HG02870 (cell line): ENCODE measurements around the gene CPLANE1.
"Not testable (repeated sequence)": the region's sequence is repeated elsewhere in the genome, so short reads cannot be mapped to it uniquely, and the experiment has no call there.

Experiments
- ATAC-seq: cut with Tn5 transposase; IDR thresholded peaks from one replicate; pipeline ENCODE4 v1.9.1; 2021; ENCODE audit warnings: mild to moderate bottlenecking, moderate library complexity; ENCODE audit not compliant: unreplicated experiment

CPLANE1 gene

DNA sequence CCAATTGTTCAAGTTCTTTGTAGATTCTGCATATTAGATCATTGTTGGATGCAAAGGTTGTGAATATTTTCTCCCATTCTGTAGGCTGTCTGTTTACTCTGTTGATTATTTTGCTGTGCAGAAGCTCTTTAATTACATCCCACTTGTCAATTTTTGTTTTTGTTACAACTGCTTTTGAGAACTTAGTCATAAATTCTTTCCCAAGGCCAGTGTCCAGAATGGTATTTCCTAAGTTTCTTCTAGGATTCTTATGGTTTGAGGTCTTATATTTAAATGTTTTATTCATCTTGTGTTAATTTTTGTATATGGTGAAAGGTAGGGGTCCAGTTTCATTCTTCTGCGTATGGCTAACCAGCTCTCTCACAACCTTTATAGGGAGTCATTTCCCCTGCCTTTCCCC, 116.5 kb downstream of the CPLANE1 start:
- ATAC-seq, result no peak

DNA sequence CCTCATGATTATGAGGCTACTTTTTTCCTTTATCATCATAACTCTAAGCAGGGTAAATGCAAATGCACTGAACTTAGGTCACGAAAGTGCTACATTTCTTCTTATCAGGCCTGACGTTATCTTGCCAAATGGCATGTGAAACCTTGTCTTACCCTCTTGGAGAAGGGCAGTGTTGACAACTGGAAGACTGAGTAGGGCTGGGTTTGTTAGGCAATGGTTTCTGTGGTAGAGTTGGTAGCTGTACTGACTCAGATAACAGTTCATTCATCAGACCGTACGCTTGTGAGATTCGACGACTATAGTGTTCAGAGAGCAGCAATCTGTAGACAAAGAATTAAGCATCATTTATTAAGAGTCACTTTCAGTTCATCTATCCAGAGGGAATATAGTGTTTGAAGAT, 127.7 kb downstream of the CPLANE1 start:
- no peak for ATAC-seq

DNA sequence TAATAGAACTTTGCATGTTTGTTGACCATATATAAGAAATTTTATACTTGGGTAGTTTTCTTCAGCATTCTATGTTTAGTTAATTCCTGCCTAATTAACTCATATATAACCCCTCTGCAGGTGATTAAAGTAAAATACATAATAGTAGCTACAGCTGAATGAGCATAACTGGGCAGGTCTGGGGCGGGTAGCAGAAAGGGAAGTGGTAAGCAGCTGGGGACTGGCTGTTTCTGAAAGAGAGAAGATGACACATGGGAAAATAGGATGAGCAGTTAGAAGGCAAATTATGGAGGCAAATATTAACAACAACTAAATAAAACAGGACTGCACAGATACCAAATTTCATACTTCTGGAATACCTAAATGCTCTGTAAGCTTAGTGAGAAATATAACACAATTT, 128.1 kb downstream of the CPLANE1 start:
- ATAC-seq, result no peak

DNA sequence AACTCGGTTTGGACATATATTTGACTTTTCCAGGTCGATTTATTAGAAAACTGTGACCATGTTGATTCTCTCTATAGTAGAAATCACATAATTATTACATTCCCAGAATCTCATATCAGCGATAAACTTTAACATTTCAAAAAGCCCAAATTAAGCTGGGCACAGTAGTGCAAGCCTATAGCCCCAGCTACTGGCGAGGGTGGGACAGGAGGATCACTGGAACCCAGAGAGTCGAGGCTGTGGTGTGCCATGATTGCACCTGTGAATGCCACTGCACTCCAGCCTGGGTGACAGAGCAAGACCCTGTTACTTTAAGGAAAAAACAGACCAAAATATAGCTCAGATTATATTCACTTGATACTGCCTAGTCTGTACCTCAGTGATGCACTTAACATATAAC, 128.9 kb downstream of the CPLANE1 start:
- no peak for ATAC-seq

DNA sequence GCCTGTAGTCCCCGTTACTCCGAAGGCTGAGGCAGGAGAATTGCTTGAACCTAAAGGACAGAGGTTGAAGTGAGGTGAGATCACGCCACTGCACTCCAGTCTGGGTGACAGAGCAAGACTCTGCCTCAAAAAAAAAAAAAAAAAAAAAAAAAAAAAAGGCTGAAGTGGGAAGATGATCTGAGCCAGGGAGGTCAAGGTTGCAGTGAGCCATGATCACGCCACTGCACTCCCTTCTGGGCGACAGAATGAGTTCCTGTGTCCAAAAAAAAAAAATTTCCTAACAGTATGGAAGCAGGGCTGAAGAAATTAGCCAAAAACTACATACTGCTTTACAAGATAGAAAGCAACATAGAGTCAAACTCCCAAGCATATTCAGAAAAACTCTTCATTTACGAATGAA, 132.8 kb downstream of the CPLANE1 start:
- no peak for ATAC-seq

DNA sequence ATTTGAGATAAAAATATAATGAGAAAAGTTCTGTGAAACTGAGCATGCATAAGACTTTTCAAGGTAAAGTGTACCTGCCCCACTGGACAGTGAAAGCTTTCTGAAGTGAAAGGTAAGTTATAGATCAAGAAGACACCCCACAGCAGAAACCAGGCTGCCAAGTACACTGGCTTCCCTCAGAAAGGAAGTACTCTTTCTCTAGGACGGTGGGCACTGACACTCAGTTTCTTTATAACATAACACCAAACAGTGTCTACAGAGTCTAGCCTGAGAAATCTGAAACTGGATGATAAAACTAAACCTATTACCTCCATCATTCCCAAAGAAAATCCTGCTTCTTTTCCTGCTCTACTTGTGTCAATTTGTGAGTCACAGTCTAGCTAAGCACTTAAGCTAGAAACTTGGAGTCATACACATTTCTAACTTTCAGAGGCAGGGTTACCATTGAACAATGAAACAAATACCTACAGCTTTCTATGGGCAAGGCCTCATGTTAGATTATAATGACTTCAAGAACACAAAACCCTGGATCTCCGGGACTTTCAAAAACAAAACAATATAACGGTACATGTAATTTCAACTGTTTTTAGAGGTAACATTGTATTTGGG, 136.7 kb downstream of the CPLANE1 start:
- no peak for ATAC-seq

DNA sequence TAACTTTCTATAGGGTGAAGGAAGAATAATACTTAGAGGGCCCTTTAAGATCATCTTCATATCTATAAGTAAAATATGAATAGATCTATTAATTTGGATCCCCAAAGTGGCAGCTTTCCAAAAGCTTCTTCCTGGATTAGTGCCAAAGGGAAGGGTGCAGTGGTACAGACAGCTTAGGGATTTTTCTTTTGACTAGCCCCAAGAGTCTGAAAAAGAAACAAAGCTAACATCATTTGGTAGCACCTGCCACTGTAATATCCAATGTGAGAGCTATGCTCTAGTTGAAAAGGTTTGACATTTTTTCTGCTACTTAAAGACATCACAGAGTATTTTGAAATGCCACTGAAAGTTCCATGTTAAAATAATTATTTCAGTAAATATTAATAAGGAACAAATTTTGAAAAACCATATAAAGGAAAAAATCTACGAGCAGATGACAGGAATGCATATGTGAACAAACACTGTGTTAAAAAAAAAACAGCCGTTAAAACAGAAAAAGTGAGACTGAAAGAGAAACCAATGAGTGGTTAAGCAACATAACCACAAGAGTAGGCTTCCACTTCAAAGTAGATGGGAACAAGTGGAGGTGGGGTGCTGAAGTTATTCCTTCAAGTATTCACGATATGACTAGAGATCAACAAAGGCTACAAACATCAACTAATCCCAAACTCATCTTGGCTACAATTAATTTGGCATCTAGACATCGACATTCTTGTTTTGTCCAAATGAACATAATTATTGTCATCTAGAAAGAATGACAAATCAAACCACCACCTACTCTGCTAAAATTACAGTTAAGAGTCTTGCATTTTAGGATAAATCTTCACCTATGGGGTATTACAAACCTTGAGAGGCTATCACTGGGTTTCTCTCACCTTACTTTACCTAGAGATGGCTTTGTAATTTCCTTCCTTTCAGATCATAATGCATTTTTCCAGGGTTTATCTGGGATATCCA, 137.5 kb downstream of the CPLANE1 start:
- peak; percentile 91 for ATAC-seq

DNA sequence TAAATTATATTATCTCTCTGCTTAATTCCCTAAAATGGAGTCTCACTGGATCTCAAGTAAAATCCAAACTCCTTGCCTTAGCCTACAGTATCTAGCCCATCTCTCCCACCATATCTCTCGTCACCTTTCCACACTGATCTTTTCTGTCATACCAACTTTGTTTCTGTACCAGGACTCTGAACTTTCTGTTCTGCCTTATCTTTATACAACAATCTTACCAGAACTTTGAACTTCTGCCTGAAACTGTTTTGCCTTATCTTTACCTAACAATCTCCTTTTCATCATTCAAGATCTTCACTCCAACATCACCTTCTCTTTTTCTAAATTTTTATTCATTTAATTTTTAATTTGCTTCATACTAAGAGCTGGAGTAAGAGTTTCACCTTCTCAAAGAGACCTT, 139.0 kb downstream of the CPLANE1 start:
- no peak for ATAC-seq

DNA sequence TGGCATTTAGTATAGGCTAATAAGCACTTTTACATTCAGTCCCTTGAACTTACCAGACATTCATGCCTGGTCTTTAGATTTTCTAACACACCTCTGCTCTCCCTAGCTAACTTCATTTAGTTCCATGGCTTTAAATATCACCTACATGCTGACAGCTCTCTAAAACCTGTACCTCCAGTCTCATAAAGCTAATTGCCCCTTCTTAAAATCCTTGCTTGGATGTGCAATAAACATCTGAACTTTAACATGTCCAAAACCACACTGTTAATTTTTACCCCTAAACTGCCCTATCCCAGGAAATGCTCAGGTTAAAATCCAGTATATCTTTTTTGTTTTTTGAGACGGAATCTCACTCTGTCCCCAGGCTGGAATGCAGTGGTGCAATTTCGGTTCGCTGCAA, 139.8 kb downstream of the CPLANE1 start:
- ATAC-seq, result no peak

DNA sequence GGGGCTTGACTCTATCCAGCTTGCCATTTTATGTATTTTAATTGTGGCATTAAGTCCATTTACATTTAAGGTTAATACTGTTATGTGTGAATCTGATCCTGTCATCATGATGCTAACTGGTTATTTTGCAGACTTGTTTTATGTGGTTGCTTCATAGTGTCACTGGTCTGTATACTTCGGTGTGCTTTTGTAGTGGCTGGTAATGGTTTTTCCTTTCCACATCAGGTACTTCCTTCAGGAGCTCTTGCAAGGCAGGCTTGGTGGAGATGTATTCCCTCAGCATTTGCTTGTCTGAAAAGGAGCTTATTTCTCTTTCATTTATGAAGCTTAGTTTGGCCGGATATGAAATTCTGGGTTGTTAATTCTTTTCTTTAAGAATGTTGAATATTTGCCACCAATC, 145.9 kb downstream of the CPLANE1 start:
- no peak for ATAC-seq

DNA sequence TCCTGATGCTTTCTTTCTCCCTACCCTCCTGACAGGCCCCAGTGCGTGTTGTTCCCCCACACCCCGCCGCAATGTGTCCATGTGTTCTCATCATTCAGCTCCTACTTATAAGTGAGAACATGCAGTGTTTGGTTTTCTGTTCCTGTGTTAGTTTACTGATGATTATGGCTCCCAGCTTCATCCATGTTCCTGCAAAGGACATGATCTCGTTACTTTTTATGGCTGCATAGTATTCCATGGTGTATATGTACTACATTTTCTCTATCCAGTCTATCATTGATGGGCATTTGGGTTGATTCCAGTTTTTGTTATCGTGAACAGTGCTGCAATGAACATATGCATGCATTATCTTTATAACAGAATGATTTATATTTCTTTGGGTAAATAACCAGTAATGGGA, 149.9 kb downstream of the CPLANE1 start:
- ATAC-seq, result not testable (repeated sequence)

DNA sequence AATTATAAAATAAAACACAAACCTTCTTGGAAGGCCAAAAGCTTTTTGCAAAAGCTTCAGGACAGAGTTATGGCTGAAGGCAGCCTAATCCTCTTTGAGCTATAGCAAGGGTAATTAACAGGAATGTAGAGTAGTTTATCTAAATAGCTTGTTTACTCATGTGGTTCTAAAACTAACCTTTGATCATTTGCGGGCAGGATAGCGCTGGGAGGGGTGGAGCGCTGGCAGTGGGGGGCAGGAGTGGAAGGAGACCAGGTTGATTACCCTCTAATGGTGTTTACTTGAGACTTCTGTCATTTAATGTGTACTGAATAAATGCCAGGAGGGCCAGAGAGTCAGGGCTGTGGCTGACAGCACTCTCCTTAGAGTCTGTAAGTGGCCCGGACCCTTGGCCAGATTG, 155.4 kb downstream of the CPLANE1 start:
- ATAC-seq, result not testable (repeated sequence)

DNA sequence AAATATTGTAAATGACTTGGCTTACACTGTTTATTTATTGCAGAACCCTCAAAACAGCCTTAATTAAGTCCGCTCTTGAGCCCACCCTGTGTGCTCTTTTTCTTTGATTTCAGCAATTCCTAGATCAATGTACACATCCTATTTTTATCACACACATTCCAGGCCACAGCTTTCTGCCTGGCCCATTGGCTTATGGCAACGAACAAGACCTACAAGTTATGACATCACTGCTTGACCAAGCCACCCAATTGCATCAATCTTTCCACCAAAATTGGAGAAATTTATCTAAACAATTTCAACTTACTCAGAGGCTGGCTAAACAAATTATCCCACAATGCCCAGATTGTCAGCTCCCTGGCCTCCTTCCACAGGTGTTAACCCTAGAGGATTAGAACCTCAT, 158.4 kb downstream of the CPLANE1 start:
- no peak for ATAC-seq

DNA sequence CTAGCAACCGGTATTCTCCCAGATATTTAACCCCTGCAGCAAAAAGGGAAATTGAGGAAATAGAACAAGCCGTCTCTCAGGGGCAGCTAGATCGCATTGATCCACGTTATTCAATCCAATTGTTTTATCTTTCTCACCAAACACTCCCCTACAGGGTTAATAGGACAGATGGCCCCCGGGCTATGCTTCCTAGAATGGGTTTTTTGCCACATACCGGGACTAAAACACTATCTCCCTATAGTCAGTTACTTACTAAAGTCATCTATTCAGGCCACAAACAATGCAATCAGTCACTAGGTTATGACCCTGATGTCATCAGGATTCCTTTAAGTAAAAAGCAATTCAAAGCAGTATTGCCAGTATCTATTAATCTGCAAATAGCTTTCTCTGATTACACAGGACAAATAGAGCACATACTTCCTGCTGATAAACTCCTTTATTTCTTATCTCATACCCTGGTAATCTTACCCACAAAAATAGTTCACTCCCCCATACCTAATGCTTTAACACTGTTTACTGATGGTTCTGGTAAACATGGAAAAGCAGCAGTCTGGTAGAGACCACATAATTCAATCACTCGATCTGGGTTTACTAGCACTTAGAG, 159.0 kb downstream of the CPLANE1 start:
- no peak for ATAC-seq

DNA sequence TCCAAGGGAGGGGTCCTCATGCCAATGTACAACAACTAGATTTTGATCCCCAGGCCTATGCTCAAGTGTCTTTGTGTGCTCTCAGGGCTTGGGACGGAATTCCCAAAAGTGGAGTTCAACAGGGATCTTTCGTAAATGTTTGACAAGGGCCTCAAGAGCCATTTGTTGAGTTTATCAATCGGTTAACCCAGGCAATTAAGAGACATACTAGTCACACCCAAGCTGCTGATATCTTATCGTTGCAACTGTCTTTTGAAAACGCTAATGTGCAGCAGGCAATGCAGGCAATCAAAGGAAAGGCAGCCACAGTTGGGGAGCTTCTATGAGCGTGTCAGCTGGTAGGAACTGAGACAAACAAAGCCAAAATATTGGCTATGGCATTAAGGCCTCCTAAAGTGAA, 161.2 kb downstream of the CPLANE1 start:
- ATAC-seq, result no peak

DNA sequence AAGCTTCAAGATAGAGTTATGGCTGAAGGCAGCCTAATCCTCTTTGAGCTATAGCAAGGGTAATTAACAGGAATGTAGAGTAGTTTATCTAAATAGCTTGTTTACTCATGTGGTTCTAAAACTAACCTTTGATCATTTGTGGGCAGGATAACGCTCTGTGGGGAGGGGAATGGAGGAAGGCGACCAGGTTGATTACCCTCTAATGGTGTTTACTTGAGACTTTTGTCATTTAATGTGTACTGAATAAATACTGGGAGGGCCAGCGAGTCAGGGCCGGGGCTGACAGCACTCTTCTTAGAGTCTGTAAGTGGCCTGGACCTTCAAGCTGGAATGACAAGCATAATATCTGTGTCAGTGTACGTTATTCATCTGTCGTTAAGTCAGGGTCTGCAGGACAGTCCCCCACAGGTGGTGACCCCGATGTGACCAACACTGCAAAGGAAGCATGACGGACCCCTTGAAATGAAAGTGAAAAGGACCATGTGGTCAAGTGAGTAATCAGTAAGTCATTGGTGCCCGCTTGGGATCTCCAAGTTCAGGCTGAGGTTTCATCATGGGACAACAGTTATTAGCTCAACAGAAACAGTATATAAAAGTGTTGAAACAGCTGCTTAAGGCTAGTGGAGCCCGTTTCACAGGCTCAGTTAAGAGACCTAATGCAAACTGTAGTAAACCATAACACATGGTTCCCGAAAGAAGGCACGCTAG, 162.6 kb downstream of the CPLANE1 start:
- no peak for ATAC-seq

DNA sequence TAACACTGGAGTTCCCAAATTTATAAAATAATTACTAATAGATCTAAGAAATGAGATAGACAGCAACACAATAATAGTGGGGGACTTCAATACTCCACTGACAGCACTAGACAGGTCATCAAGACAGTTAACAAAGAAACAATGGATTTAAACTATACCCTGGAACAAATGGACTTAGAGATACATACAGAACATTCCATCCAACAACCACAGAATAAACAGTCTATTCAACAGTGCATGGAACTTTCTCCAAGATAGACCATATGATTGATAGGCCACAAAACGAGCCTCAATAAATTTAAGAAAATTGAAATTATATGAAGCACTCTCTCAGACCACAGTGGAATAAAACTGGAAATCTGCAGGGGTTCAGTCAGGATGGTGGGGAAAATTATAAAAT, 163.2 kb downstream of the CPLANE1 start:
- not testable (repeated sequence) for ATAC-seq

DNA sequence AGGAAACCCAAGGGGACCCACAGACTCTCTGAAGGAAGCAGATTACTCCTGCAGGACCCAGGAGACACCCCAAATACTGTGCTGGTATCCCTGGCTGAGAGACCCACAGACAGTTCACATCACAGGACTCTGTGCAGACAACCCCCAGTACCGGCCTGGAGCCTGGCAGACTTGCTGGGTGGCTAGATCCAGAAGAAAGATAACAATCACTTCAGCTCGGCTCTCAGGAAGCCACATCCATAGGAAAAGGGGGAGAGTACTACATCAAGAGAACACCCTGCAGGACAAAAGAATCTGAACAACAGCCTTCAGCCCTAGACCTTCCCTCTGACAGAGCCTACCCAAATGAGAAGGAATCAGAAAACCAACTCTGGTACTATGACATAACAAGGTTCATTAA, 166.2 kb downstream of the CPLANE1 start:
- not testable (repeated sequence) for ATAC-seq

DNA sequence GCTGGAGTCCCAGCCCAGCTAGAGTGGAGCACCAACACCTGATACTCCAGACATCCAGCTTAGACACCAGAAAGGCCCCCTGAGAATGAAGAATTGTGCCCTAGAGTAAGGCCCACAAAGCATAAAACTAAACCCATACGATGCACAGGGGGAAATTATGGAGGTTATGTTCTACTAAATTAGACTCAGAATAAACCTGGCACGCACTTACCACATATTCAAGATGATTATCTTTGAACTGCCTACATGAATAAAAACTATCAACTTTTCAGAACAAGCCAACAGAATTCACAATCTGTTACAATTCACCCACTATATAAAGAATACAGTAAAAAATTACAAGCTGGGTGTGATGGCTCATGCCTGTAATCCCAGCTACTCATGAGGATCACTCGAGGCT, 168.5 kb downstream of the CPLANE1 start:
- no peak for ATAC-seq

DNA sequence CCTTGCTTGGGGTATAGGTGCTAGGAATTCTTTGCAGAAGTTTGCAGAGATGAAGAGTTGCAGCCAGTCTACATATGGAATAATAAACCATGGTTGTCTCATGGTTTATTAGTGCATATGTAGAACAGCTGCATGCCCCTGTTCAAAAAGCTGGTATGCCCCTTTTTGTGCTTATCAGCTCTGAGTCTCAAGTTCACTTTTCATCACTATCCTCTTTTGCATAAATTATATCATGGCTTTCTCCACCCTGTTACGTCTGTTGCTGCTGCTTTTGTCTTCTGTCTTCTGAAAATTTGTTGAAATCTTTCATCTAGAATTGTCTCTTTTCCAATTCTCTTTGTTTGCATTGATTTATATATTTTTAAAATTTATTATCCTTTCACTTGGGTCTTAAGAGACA, 172.0 kb downstream of the CPLANE1 start:
- ATAC-seq, result no peak

DNA sequence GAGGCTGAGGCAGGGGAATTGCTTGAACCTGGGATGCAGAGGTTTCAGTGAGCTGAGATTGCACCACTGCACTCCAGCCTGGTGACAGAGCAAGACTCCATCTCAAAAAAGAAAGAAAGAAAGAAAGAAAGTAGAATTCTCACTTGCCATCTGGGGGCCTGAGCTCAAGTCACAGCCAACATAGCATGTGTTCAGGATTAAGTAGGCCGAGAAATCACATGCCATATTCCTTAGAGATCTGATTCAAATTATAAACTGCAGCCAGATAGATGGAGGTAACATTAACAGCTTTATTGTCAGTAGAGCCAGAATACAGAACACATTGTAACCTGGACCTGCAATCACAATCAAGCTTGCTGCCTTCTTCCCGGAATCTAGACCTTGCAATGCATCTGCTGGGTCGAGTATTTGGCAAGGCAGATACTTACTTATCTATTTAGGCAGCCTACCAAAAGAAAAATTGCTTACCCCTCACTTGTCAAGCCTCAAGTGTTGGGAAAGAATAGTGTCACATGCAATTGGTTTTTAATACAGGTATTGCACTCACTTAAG, 173.7 kb downstream of the CPLANE1 start:
- ATAC-seq, result no peak
